Colonic mucosa (tissue), 4 donors: ENCODE results near the gene SEPHS1. TPM values are rescaled to one million over a fixed set of nuclear protein-coding genes. Genes with fewer than 3 reads are reported as not detected.
A peak's percentile ranks its signal among the peaks of the same experiment; 100 is the strongest.

Source experiments
- DNase-seq: peaks from one replicate; pipeline ENCODE4 v3.0.0-alpha.2; 2020
- H3K27ac ChIP-seq: fragments of 200-600 bp; one replicate; pipeline ENCODE4 v1.8.0; 2021
- H3K27me3 ChIP-seq: fragments of 200-600 bp; one replicate; pipeline ENCODE4 v1.8.0; 2021
- H3K36me3 ChIP-seq: fragments of 200-600 bp; one replicate; pipeline ENCODE4 v1.8.0; 2021
- H3K4me1 ChIP-seq: fragments of 200-600 bp; one replicate; pipeline ENCODE4 v1.8.0; 2021; ENCODE audit warnings: mild to moderate bottlenecking
- H3K4me3 ChIP-seq: fragments of 200-600 bp; one replicate; pipeline ENCODE4 v1.8.0; 2021
- H3K9ac ChIP-seq, 2 donors: one replicate each; pipeline ENCODE4 v1.7.0; 2013; ENCODE audit warnings: control low read depth in 2 of 2, low read depth in 2 of 2, low read length in 2 of 2
- H3K9me3 ChIP-seq: fragments of 200-600 bp; one replicate; pipeline ENCODE4 v1.8.0; 2021
- intact Hi-C: fragments of 100-400 bp; cut with DNase I; formaldehyde crosslinking; loops from one replicate; pipeline ENCODE4 v1.14.1; 2022
- total RNA-seq, 2 donors: library from RNA; stranded (reverse); fragmentation: NEBNext Ultra II Directional in 1 of 2; extraction: Animal tissue kit (Norgen Biotek cat#: 25700) in 1 of 2; gene quantifications; one replicate each; pipeline ENCODE4 v1.2.1, GENCODE V29; 2021
- TF ChIP-seq, protein P1 (sequence below): fragments of 200-600 bp; IDR thresholded peaks from one replicate; pipeline ENCODE4 v1.8.0; 2022; ENCODE audit warnings: antibody characterized with exemption, mild to moderate bottlenecking
- donor health status: healthy.
- donor health status: DM: no; HTN: no; CAD: no.
- donor health status: DM: no; HTN: no; CAD: no.

The SEPHS1 gene
- total RNA-seq, 2 donors from 2014 or later, result 34.4 to 51.3 TPM

DNA sequence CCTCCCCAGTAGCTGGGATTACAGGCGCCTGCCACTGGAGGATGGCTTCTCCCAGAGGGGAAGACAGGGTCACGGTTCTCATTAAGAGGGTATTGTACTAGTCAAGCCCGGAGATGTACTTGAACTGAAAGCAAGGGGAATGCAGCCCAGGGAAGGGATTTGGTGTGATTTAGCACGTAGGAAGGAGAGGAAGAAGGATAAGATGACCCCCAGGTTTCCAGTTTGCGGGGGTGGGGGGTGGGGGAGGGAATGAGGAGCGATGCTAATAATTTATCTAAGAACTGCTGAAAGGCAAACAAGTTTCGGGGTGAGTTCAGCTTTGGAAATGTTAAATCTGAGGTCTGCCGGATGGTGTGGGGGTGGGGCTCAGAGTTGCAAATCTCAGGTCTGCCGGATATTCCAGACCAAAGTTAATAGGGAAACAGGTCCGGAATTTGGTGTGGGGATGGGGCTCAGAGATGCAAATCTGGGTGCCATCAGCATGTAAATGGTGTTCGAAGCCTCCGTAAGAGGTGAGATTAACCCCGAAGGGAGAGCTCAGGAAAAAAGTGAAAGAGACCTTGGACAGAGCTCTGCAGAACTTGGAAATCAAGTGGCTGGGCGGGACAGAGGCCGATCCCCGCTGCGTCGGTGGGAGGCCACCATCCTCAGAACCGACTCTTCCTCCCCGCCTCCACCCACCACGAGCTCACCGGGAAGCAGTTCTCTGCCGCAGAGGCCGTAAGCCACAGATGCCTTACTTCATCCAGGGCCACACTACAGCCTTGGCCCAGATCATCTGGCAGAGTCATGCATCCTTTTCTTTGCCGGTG lies 1.6 kb upstream of the SEPHS1 start:
- peak; percentile 79 for DNase-seq
- Histone ChIP-seq H3K4me3 (peak overlapping the region; percentile 78), H3K27ac (peak overlapping the region; percentile 93), H3K9ac (peak overlapping the region; percentile 33 to 52), H3K9me3 (no peaks in the 10 kb centered on the region), H3K27me3 (no peaks in the 10 kb centered on the region), H3K36me3 (no peaks in the 10 kb centered on the region), H3K4me1 (peaks cover 8% of the 10 kb centered on the region)
- TF ChIP-seq, protein P1, sequence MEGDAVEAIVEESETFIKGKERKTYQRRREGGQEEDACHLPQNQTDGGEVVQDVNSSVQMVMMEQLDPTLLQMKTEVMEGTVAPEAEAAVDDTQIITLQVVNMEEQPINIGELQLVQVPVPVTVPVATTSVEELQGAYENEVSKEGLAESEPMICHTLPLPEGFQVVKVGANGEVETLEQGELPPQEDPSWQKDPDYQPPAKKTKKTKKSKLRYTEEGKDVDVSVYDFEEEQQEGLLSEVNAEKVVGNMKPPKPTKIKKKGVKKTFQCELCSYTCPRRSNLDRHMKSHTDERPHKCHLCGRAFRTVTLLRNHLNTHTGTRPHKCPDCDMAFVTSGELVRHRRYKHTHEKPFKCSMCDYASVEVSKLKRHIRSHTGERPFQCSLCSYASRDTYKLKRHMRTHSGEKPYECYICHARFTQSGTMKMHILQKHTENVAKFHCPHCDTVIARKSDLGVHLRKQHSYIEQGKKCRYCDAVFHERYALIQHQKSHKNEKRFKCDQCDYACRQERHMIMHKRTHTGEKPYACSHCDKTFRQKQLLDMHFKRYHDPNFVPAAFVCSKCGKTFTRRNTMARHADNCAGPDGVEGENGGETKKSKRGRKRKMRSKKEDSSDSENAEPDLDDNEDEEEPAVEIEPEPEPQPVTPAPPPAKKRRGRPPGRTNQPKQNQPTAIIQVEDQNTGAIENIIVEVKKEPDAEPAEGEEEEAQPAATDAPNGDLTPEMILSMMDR, result no peak
- intact Hi-C loops, result no loop called here

DNA sequence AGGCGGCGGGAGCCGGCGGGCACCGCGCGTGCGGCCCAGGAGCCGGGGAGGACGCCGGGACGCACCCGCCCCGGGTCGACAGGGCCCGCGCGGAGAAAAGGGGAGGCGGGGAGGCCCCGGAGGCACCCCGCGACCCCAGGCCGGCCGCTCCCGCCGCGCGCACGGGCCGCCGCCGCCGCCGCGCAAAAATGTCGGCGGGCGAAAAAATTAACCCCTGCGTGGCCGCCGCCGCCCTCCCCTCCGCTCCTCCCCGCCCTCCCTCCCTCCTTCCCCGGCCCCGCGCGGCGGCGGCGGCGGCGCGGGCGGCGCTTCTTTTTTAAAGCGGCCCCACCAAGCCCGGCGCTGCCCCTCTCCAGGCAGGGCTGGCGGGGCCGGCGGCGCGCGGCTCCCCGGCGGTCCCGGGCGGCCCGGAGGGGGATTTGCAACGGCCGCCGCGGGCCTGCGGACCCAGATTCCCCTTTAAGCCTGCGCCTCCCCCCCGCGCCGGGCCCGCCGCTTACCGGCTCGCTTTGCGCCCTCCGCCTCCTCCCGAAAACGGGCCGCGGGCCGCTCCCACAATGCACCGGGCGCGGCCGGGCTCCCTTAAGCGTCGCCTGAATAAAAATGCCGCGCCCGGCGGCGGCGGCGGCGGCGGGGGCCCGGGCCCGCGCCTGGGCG lies 465 bp downstream of the SEPHS1 start:
- H3K4me3 ChIP-seq, result peak overlapping the region; percentile 69
- TF ChIP-seq, protein P1, result no peak
- no peaks in the 10 kb centered on the region for H3K27me3 ChIP-seq
- H3K27ac ChIP-seq, result peak overlapping the region; percentile 91
- peaks cover 8% of the 10 kb centered on the region for H3K4me1 ChIP-seq
- intact Hi-C loops, result no loop called here
- peak; percentile 81 for DNase-seq
- H3K9ac ChIP-seq, result peak overlapping the region in 1 of 2 donors; percentile 81
- H3K36me3 ChIP-seq, result no peaks in the 10 kb centered on the region
- no peaks in the 10 kb centered on the region for H3K9me3 ChIP-seq

DNA sequence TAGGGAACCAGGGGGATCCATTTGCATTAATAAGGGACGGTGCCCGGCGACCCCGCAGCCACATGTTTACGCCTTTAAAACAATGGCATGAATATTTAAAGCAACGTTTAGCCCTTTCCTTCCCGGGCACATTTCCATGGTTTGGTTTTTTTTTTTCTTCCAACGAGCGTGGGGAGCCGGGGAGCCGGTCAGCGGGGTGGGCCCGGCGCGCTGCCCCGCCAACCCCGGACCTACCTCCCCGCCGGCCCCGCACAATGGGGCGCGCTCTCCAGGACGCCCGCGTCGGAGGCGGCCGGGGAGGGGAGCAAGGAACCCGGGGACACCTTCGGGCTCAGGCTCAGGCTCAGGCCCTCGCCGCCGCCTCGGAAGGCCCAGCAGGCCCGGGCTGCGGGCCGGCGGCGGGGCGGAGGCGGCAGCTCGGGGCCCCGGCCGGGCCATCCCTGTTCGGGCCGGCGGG lies 1.0 kb downstream of the SEPHS1 start:
- TF ChIP-seq, protein P1, result no peak
- Histone ChIP-seq H3K4me3 (peak overlapping the region; percentile 69), H3K27ac (peak overlapping the region; percentile 91), H3K36me3 (no peaks in the 10 kb centered on the region), H3K9me3 (no peaks in the 10 kb centered on the region), H3K4me1 (peaks cover 8% of the 10 kb centered on the region), H3K27me3 (no peaks in the 10 kb centered on the region), H3K9ac (peak overlapping the region; percentile 81 to 84)
- DNase-seq, result peak; percentile 28
- intact Hi-C loops, result no loop called here

DNA sequence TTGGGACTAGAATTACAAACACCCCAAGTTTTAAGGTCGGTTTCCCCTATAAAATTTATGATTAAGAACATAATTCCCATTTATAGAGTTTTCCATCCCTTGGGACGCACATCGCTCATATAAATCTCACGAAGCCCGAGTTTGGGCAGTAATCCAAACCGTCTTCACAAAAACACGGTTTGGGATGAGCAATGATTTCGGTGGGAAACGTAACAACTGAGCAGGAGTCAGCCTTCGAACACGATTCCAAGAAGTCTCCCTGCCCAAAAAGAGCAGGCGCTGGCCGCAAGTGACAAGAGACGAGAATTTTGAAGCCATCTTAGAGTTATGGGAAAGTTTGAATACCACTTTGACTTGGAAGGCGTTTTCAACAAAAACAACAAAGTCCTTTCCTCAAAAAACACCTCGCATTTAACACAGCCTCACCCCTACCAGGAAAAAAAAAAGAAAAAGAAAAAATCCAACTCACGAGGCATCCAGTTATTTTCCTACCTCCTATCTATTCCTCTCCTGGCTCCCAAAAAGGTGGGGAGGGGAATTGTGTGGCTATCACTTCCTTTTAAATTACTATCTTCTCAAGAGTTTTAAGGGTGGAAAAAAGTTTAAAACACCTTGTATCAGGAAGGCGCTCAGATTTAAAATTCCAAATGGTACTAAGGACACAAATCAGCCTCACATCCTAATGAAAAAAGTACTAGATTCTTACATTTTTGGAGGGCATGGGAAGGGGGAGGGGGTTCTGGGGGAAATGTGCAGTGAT lies 1.6 kb downstream of the SEPHS1 start:
- intact Hi-C loops, result no loop called here
- Histone ChIP-seq H3K4me1 (peaks cover 8% of the 10 kb centered on the region), H3K9ac (peak overlapping the region; percentile 81 to 84), H3K36me3 (no peaks in the 10 kb centered on the region), H3K27me3 (no peaks in the 10 kb centered on the region), H3K27ac (peak overlapping the region; percentile 91), H3K4me3 (peak overlapping the region; percentile 69), H3K9me3 (no peaks in the 10 kb centered on the region)
- DNase-seq, result peak; percentile 45
- TF ChIP-seq, protein P1, result no peak
